PFSK-1 (cell line): ENCODE measurements around the gene LCE2B.

ENCODE experiments used
- POLR2AphosphoS5 ChIP-seq: IDR thresholded peaks from 2 replicates; pipeline ENCODE4 v1.6.1; 2012; ENCODE audit warnings: low read depth, mild to moderate bottlenecking, control low read depth, low read length, moderate library complexity
- REST ChIP-seq, 2 experiments: IDR thresholded peaks; 2 replicates each; pipeline versions ENCODE4 v1.6.1 to v1.8.0; 2011 to 2012; ENCODE audit warnings: low read depth in 2 of 2, low read length in 2 of 2, control low read depth in 1 of 2, inconsistent platforms in 1 of 2, mild to moderate bottlenecking in 1 of 2, moderate library complexity in 1 of 2; ENCODE audit not compliant: insufficient read depth in 1 of 2
- SIN3A ChIP-seq: IDR thresholded peaks from 2 replicates; pipeline ENCODE4 v1.6.1; 2012; ENCODE audit warnings: mild to moderate bottlenecking, low read length, moderate library complexity, borderline replicate concordance; ENCODE audit not compliant: insufficient read depth
- TAF1 ChIP-seq: IDR thresholded peaks from 2 replicates; pipeline ENCODE4 v1.6.1; 2012; ENCODE audit warnings: low read length, control low read depth, borderline replicate concordance; ENCODE audit not compliant: insufficient read depth

- TF ChIP-seq POLR2AphosphoS5 (no peak), REST (IDR thresholded peaks at IDR 0.05; ENCODE audit: insufficient read depth in 1 of 2, low read depth in 2 of 2, low read length in 2 of 2) (no peak), TAF1 (no peak), SIN3A (no peak)
Measured at GRCh38 chr1:152699746-152700145, 13.8 kb downstream of the LCE2B start.
